Activated CD4-positive, alpha-beta T cell treated with anti-CD3 and anti-CD28 coated beads, Interleukin-2, amount 50 U/mL, for 16 hours (primary cell): ENCODE data around the gene USP10.
A peak's percentile ranks its signal among the peaks of the same experiment; 100 is the strongest.

Experiments
- DNase-seq: peaks from one replicate; pipeline ENCODE4 v3.0.0-alpha.2; 2020

USP10 gene, protein sequence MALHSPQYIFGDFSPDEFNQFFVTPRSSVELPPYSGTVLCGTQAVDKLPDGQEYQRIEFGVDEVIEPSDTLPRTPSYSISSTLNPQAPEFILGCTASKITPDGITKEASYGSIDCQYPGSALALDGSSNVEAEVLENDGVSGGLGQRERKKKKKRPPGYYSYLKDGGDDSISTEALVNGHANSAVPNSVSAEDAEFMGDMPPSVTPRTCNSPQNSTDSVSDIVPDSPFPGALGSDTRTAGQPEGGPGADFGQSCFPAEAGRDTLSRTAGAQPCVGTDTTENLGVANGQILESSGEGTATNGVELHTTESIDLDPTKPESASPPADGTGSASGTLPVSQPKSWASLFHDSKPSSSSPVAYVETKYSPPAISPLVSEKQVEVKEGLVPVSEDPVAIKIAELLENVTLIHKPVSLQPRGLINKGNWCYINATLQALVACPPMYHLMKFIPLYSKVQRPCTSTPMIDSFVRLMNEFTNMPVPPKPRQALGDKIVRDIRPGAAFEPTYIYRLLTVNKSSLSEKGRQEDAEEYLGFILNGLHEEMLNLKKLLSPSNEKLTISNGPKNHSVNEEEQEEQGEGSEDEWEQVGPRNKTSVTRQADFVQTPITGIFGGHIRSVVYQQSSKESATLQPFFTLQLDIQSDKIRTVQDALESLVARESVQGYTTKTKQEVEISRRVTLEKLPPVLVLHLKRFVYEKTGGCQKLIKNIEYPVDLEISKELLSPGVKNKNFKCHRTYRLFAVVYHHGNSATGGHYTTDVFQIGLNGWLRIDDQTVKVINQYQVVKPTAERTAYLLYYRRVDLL

DNA sequence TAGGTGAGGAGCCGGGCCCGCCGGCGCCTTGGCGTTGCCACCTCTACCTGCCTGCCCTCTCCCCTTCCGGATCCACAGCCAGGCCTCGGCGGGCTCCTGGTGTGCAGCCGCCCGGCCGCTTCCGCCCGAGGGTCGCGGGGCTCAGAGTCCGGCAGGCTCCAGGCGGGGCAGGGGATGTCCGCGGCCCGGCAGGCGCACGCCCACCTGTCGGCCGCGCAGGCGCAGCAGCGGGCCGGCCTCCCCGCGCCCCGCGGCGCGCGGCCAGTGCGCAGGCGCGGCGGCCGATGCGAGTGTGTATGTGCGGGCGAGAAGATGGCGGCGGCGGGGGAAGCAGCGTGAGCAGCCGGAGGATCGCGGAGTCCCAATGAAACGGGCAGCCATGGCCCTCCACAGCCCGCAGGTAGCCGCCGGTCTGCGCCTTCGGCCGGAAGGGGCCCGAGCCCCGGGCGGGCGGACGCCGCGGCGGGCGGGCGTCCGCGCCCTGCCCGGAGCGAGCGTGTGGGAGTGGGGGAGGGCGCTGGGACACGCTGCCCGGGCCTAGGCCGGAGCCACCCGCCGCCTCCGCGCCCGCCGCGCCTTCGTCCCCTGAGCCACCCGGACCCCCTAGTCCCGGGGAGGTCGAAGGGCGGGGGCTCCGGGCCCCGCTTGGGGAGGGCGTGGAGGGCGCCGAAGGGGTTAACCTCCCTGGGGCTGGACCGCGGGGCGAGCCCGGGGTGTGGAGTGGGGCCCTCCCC is at the start of gene USP10:
Gene USP10, plus strand, starts transcription at position 289 of the 734 bp plus-strand sequence. Its CDS starts 91 bp downstream, at position 380.
- DNase-seq: peak; percentile 84

DNA sequence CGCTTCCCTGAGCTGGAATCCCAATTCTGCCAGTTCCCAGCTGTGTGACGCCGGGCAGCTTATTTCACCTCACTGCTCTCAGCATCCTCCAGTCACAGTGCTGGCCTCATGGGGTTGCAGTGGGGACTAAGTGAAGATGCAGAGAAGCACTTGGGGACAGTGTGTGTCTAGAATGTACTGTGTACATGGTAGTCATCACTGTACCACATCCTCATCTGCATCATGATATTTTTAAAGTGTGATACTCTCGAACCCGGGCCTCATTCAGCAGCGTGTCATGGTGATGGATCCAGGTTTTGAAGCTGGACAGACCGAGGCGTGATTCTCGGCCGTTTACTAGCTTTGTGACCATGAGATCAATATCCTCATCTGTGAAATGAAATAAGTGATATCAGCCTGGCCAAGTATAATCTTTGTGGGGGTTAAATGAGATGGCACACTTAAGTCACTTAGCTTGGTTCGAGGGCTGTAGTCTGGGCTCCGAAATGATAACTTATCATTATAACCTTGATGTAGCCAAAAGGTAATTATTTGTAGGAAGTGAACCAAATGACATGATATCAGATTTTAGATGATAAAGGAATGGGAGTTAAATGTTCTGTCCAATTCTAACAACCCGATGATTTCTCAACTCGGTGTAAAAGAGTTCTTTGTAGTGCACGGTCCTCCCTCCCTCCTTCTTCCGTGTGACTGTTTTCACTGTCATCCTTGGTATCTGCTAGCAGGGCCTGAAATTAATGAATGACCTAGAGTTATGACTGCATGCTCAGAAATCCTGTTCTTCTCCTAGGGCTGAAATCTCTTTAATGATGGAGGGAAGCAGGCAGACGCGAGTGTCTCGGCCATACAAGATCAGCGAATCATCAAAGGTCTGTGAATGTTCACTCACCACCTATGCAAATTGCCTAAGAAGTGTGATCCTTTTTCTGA is 49.5 kb upstream of the USP10 start:
- DNase-seq: no peak

DNA sequence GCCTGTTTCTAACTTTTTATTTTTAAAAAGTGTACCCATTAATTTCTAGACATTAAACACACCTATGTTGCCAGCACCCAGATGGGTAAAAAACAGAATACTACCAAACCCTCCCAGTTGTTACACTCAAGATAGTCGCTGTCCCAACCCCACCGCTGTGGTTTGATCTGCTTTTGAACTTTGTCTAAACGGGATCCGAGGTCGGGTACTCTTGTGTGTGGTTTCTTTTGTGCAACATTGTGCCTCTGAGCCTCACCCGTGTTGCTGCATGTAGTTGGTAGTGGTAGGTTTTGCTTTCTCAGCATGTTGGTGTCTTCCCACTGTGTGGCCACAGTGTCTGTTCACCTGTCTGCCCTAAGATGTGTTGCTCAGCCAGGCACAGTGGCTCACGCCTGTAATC is 47.2 kb upstream of the USP10 start:
- DNase-seq: no peak

DNA sequence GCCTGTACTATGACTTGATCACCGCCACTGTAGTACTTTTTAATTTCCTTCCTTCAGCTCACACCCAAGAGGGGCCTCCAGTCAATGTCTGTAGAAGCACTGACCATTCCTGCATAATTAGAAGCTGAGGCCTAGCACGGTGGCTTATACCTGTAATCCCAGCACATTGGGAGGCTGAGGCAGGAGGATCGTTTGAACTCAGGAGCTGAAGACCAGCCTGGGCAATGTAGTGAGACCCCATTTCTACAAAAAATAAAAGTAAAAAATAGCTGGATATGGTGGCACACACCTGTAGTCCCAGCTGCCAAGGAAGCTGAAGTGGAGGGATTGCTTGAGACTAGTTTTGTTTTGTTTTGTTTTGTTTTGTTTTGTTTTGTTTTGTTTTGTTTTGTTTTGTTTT is 45.6 kb upstream of the USP10 start:
- DNase-seq: no peak

DNA sequence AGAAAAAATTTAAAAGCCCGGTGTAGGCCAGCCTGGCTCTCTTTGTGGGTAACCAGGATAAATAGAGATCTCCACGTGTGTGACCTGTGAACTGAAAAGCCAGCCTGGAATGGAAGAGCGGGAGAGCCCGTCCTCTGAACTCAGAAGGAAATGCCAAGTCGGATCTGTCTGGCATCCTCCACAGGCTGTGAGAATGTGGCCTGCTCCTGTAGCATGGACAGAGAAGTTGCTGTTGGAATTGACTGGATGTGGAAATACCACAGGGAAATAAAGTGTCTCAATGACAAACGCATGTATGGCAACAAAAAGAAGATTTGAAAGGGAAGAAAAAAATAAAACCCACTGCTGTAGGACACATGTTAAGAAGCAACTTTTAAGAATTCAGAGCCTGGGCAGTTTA is 44.8 kb upstream of the USP10 start:
- DNase-seq: no peak

DNA sequence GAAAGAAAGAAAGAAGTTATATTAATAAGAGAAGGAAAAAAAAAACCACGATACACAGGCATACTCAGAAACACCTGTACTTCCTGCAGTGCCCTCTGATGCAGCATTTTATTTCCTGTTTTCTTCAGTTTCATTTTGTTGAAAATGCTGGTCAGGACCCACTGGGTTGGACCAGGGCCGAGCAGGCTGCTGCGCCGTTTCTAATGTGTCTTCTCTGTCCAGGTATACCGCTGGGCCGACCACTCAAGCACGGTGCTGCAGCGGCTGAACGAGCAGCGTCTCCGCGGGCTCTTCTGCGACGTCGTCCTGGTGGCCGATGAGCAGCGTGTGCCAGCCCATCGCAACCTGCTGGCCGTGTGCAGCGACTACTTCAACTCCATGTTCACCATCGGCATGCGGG is 43.2 kb upstream of the USP10 start:
- no peak for DNase-seq

DNA sequence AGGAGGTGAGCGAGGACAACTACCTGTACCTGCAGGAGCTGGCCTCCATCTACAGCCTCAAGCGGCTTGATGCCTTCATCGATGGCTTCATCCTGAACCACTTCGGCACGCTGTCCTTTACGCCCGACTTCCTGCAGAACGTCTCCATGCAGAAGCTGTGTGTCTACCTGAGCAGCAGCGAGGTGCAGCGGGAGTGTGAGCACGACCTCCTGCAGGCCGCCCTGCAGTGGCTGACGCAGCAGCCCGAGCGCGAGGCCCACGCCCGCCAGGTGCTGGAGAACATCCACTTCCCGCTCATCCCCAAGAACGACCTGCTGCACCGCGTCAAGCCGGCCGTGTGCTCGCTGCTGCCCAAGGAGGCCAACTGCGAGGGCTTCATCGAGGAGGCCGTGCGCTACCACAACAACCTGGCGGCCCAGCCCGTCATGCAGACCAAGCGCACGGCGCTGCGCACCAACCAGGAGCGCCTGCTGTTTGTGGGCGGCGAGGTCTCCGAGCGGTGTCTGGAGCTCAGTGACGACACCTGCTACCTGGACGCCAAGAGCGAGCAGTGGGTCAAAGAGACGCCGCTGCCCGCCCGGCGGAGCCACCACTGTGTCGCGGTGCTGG is 42.5 kb upstream of the USP10 start:
- no peak for DNase-seq

DNA sequence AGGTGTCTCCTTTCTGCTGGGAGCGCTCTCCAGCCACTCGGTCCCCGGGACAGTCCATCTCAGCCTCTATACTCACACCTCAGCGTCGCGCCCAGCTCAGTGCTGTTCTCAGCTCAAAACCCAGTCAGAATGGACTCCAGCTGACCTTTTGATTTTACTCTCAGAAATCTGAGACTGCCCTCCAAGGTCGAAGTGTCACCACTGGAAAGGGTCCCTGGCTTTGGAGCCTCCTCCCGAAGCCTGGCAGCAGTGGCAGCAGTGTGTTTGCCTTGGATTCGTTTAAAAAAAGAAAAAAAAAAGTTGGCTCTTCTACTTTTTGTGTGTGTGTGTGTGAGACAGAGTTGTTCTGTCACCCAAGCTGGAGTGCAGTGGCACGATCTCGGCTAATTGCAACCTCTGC is 41.1 kb upstream of the USP10 start:
- no peak for DNase-seq

DNA sequence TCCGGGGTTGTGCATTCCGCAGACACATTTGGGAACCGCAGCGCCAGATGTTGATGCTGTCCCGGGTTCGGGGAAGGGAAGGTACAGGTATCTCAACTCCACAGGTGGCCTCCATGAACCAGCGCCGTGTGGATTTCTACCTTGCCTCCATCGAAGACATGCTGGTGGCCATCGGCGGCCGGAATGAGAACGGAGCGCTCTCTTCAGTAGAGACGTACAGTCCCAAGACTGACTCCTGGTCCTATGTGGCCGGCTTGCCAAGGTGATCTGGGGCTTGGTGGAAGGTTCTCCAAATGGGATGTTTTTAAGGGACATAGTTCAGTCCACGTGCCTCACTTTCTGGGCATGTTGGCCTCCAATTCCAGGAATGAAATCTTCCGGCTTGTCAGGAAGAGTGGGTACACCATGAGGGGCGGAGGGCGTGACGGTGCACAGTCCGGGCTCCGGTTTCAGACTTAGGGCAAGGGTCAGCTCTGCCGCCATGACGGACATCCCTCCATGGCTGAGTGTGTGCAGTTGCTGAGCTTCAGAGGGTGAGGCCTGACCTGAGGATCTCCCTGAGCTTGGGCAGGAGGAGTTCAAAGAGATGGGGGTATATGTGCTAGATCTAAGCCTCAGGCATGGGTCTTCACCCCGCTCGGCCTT is 40.0 kb upstream of the USP10 start:
- DNase-seq: no peak

DNA sequence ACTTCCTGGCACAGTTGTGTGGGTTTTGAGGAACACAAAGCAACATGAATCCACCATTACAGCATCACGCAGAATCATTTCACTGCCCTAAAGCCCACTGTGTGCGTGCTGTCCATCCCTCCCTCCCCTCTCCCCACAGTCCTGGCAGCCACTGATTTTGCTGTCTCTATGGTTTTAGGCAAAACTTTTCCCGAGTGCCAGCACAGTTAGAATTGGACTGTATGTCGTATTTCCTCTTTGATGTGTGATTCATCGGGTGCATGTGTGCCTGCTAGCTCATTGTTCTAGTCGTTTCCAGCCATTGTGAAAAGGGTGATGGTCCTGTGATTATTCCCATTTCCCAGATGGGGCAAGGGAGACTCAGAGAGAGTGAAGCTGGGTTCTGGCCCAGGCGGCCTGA is 38.8 kb upstream of the USP10 start:
- no peak for DNase-seq

DNA sequence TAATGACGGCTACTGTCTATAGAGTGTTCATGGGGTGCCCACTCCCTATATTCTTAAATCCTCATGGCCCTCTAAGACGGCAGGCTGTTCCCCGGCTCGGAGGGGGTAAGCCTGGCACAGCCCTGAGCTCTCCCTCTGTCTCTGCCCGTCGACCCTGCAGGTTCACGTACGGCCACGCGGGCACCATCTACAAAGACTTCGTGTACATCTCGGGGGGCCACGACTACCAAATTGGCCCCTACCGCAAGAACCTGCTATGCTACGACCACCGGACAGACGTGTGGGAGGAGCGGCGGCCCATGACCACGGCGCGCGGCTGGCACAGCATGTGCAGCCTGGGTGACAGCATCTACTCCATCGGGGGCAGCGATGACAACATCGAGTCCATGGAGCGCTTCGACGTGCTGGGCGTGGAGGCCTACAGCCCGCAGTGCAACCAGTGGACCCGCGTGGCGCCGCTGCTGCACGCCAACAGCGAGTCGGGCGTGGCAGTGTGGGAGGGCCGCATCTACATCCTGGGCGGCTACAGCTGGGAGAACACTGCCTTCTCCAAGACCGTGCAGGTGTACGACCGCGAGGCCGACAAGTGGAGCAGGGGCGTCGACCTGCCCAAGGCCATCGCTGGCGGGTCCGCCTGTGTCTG is 38.3 kb upstream of the USP10 start:
- no peak for DNase-seq

DNA sequence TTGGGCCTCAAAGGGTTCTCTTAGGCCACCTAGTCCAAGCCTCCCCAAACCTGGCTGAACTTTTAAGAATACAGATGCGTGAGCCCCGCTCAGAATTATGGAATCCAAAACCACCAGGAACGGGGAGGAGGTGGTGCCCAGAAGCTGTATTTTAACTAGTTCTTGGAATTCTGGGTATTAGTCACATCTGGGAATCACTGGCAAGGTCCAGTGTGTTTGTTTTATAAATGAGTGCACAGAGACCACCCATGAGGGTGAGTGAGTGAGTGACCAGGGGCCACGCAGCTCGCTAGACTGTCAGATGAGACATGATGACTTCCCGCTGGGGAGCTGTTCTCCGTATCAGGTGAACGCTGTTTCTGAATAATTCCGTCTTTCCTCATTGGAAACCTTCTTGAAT is 37.3 kb upstream of the USP10 start:
- DNase-seq: no peak

DNA sequence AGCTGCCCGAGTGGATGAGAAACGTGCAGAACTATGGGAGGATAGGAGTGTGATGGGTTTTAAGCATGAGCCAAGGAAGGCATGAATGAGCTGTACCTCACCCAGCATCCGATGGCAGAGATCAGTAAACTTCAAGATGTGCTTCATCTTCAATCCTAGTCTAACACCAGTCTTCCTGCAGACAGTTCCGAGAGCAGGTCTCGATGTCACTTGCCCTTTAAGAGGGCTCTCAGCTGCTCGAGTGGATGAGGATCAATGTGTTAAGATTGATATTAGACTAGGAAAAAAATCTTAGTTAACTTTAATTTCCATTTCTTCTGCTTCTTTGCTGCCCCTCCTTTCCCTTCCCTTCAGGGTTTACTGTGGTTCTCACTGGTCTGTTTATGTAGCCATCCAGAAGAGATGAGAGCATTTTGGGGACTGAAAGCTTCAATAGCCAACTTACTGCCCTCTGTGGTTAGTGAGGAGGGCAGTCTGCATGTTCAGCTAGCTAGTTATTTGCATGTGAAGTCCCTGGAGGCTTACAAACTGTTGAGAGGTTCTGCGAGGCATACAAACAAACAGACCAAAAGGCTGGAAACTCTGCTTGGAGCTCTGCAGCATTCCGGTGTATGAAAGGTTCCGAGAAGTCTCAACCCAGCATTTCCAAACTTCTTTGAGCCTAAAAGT is 36.2 kb upstream of the USP10 start:
- no peak for DNase-seq

DNA sequence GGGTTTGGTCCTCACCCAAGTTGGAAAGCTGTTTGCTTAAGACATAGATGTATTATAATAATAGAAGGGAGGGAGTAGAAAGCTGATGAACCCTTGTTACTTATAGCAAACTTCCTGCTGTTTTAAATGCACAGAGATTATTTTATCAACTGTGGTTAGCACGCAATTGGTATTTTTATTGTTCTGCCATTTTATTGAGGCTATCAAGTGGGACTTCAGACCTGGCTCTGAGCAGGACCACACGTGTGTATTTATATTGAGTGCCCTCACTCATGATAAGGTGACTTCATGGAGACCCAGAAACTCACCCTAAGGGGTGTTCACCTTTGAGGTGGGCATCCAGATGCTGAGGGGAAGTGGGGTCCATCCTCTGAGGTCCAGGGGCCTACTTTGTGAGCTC is 34.4 kb upstream of the USP10 start:
- no peak for DNase-seq

DNA sequence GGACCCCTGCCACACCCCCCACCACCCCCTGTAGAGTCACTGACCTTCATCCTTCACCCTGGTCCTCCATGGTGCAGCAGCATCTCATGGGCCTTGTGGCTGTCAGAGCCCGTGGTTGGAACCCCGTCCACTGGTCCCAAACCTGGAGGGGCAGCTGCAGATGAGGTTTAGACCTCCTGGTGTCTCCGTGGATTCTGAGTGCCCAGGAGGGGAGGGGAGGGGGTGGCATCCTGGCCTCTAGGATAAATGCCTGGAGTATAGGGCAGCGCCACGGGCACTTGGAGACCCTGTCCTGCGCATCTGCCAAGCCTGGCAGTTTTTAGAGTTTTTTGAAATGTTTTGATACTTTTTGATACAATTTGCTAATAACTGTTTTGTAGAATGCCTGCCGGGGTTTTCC is 34.0 kb upstream of the USP10 start:
- no peak for DNase-seq

DNA sequence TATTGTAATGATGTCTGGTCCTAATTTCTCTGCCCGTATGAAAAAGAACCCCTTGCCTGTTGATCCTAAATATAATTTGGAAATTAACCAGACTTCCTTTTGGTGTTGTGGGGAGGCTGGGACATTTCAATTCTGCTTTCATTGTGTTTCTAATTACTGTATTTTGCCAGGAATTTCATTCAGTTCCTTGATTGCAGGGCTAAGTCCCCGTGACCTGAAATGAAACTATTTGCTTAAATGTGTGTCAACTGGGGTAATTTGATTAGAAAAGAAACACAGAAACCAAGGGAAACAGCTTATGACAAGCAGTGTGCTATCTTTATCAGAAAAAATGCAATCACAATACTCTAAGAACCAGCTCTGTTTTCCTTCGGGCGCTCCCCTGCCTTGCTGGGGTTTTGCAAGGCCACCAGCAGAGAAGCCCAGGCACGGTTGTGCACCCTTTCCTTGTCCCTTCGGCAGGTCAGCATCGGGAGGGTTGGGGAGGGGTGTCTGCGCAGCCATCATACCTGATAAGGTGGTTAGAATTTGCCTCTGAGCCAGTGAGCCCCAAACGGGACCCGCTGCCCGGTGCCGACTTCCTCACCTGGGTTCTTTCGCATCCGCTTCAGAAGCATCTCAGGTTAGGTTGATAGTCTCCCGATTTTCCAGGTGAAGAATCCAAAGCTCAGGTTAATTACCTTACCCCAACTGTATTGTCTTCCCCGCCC is 32.0 kb upstream of the USP10 start:
- DNase-seq: no peak

DNA sequence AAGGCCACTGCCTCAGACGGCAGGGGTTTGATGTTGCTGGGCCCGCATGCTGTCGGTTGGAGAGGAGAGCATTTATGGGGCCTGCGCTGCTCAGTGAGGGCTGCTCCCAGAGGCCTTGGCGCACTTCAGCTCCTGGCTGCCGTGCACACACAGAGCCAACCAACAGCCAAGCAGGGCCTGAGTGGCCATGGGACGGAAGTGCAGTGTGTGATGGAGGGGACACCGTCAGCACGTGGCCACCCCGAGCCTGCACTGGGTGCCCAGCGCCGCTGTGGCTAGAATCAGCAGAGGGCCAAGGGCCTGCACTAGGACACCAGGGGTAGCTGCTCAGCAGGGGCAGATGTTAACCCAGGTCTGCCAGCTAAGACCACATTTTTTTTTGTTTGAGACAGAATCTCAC is 29.7 kb upstream of the USP10 start:
- DNase-seq: no peak

DNA sequence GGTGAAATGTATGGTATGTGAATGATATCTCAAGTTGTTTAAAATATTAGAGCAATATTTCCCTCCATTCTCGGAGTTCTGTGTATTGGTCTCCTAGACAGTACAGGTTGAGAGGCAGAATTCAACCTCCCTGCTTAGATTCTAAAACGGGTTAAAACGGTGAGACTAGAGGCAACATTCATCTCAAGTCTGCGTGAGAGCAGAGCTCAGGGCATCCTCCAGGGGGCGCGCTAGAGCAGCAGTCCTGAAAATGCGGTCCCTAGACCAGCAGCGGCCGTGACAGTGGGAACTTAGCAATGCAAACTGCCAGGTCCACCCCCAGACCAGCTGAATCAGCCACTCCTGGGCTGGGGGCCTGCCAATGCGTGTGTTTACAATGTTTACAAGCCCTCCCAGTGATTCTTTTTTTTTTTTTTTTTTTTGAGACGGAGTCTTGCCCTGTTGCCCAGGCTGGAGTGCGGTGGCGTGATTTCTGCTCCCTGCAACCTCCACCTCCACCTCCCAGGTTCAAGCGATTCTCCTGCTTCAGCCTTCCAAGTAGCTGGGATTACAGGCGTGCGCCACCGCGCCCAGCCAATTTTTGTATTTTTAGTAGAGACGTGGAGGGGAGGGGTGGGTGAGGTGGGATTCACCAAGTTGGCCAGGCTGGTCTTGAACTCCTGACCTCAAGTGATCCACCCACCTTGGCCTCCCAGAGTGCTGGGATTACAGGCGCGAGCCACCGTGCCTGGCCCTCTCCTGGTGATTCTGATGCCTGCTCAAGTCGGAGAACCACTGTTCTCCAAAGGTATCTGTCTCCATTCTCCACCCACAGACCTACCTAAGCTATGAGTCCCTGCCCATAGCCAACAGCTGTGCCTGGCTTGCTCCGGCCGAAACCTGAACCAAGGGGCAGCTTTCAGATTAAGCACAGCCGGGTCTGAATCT is 27.3 kb upstream of the USP10 start:
- peak; percentile 80 for DNase-seq

DNA sequence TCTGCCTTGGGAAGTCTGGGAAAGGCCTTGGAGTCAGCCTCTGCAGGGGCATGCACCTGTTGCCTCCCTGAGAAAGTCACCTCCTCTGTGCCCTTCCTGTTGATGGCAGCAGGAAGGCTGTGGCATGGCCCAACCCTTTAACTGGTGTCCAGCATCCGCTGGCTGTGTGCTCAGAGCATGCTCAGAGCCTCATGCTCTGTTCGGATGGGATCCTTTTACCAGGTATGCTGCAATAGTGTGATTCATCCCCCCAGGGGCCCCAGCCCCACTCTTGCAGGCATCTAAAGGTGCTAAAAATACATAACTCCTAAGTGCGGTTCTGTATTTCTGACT is 26.6 kb upstream of the USP10 start:
- no peak for DNase-seq
